Testis (tissue), 3 donors: ENCODE data around the gene PTPRT. TPM values are rescaled to one million over a fixed set of nuclear protein-coding genes. Genes with fewer than 3 reads are reported as not detected.

Experiments
- DNase-seq: peaks from one replicate; pipeline ENCODE4 v3.0.0-alpha.2; 2019
- H3K27ac ChIP-seq, 2 donors: fragments of 200-600 bp; sonication (generic); one replicate each; pipeline ENCODE4 v1.5.1; 2019
- H3K27me3 ChIP-seq: fragments of 200-600 bp; sonication (generic); one replicate; pipeline ENCODE4 v1.5.1; 2019
- H3K36me3 ChIP-seq: fragments of 200-600 bp; sonication (generic); one replicate; pipeline ENCODE4 v1.5.1; 2017; ENCODE audit warnings: low read depth; ENCODE audit errors: missing control alignments
- H3K4me1 ChIP-seq: fragments of 200-600 bp; sonication (generic); one replicate; pipeline ENCODE4 v1.5.1; 2019
- H3K4me3 ChIP-seq, 2 donors: fragments of 200-600 bp; sonication (generic); one replicate each; pipeline ENCODE4 v1.5.1; 2017 to 2019
- H3K9me3 ChIP-seq: fragments of 200-600 bp; sonication (generic); one replicate; pipeline ENCODE4 v1.5.1; 2017
- CTCF ChIP-seq, 3 experiments: fragments of 450-650 bp in 2 of 3; fragments of 200-600 bp in 1 of 3; sonication (generic) in 1 of 3; IDR thresholded peaks; one replicate each; pipeline ENCODE4 v1.5.1; 2016 to 2019; ENCODE audit warnings: antibody characterized with exemption in 3 of 3, mild to moderate bottlenecking in 2 of 3, moderate library complexity in 1 of 3
- POLR2A ChIP-seq: fragments of 450-650 bp; IDR thresholded peaks from one replicate; pipeline ENCODE4 v1.6.1; 2017; ENCODE audit warnings: antibody characterized with exemption, mild to moderate bottlenecking, moderate library complexity
- whole genome bisulfite sequencing, 2 donors: methylation state at CpG; one replicate each; pipeline ENCODE4 v1.1.5; 2018; 5-methylcytosine and 5-hydroxymethylcytosine counted together
- intact Hi-C: fragments of 100-400 bp; cut with DNase I; formaldehyde crosslinking; loops from one replicate; pipeline ENCODE4 v1.15.1; 2023; ENCODE audit warnings: low total_unique reads
- polyA plus RNA-seq: library from polyadenylated mRNA; stranded (reverse); fragments of 350-450 nt; fragmentation: Illumina TruSeq; extraction: RNeasy Lipid Tissue Mini Kit (QIAGEN cat#74804); gene quantifications from one replicate; pipeline ENCODE4 v1.2.3, GENCODE V29; 2014; ENCODE audit warnings: low read depth, low replicate concordance; ENCODE audit not compliant: insufficient read depth
- total RNA-seq, 2 donors: library from RNA; depleted of rRNA; stranded (reverse); fragments of >200 nt; gene quantifications; one replicate each; pipeline ENCODE4 v1.2.3, GENCODE V29; 2016

The PTPRT gene
- total and polyA plus RNA-seq, 3 donors from 2014 or later, result 2.3 to 2.5 (median 2.3) TPM

GRCh38 chr20:42974347-42974746, 215.4 kb downstream of the PTPRT start:
- H3K27me3 ChIP-seq, result no peaks in the 10 kb centered on the region
- H3K4me3 ChIP-seq, result no peak overlapping the region
- intact Hi-C loops, result no loop called here
- H3K27ac ChIP-seq, result no peak overlapping the region
- TF ChIP-seq CTCF (IDR thresholded peaks at IDR 0.05) (no peak), POLR2A (no peak)
- H3K36me3 ChIP-seq, result no peaks in the 10 kb centered on the region
- DNase-seq, result no peak
- no peaks in the 10 kb centered on the region for H3K4me1 ChIP-seq
- H3K9me3 ChIP-seq, result no peaks in the 10 kb centered on the region
- WGBS, 2 donors, result 84 to 91% methylated on average over 8 of the region's 8 CpGs

GRCh38 chr20:42972591-42972990, 217.1 kb downstream of the PTPRT start:
- TF ChIP-seq POLR2A (no peak), CTCF (IDR thresholded peaks at IDR 0.05) (no peak)
- Histone ChIP-seq H3K4me1 (no peaks in the 10 kb centered on the region), H3K4me3 (no peak overlapping the region), H3K36me3 (no peaks in the 10 kb centered on the region), H3K9me3 (no peaks in the 10 kb centered on the region), H3K27ac (no peak overlapping the region), H3K27me3 (no peaks in the 10 kb centered on the region)
- WGBS, 2 donors, result 95% methylated on average over 5 of the region's 5 CpGs
- intact Hi-C loops, result no loop called here
- DNase-seq, result no peak

GRCh38 chr20:42968746-42969145, 221.0 kb downstream of the PTPRT start:
- TF ChIP-seq CTCF (IDR thresholded peaks at IDR 0.05) (no peak), POLR2A (no peak)
- DNase-seq, result no peak
- no peaks in the 10 kb centered on the region for H3K4me1 ChIP-seq
- 90 to 93% methylated on average over 9 of the region's 9 CpGs for WGBS, 2 donors
- no peaks in the 10 kb centered on the region for H3K36me3 ChIP-seq
- H3K27me3 ChIP-seq, result no peaks in the 10 kb centered on the region
- H3K27ac ChIP-seq, result no peak overlapping the region
- intact Hi-C loops, result no loop called here
- H3K9me3 ChIP-seq, result no peaks in the 10 kb centered on the region
- H3K4me3 ChIP-seq, result no peak overlapping the region

- H3K27me3 ChIP-seq, result no peaks in the 10 kb centered on the region
- H3K27ac ChIP-seq, result no peak overlapping the region
- no peak for DNase-seq
- intact Hi-C loops, result no loop called here
- WGBS, 2 donors, result 70 to 81% methylated on average over 2 of the region's 2 CpGs
- no peaks in the 10 kb centered on the region for H3K4me1 ChIP-seq
- TF ChIP-seq POLR2A (no peak), CTCF (IDR thresholded peaks at IDR 0.05) (no peak)
- no peak overlapping the region for H3K4me3 ChIP-seq
- H3K9me3 ChIP-seq, result no peaks in the 10 kb centered on the region
- H3K36me3 ChIP-seq, result no peaks in the 10 kb centered on the region
These were observed 225.9 kb downstream of the PTPRT start for GRCh38 chr20:42963796-42964195.

- no peak for DNase-seq
- H3K36me3 ChIP-seq, result no peaks in the 10 kb centered on the region
- no peak overlapping the region for H3K27ac ChIP-seq
- no peak for TF ChIP-seq CTCF (IDR thresholded peaks at IDR 0.05)
- no peak for TF ChIP-seq POLR2A
- 81 to 84% methylated on average over 6 of the region's 6 CpGs for WGBS, 2 donors
- H3K4me1 ChIP-seq, result no peaks in the 10 kb centered on the region
- H3K27me3 ChIP-seq, result no peaks in the 10 kb centered on the region
- H3K9me3 ChIP-seq, result no peaks in the 10 kb centered on the region
- no peak overlapping the region for H3K4me3 ChIP-seq
- intact Hi-C loops, result no loop called here
These were observed 227.9 kb downstream of the PTPRT start for GRCh38 chr20:42961771-42962170.
